SK-N-SH treated with all-trans-retinoic acid at 6 μM for 48 hours (cell line): ENCODE data around the gene GPSM1.
A peak's percentile ranks its signal among the peaks of the same experiment; 100 is the strongest.

Source experiments
- ATAC-seq: fragments of 200-7000 bp; cut with Tn5 transposase; 3 replicates; pipeline ENCODE4 v1.9.1; 2020; ENCODE audit warnings: mild to moderate bottlenecking, moderate library complexity
- ARNTL ChIP-seq: fragments of 450-650 bp; formaldehyde crosslinking; IDR thresholded peaks from 2 replicates; pipeline ENCODE4 v1.5.0; 2020; ENCODE audit warnings: low read depth, mild to moderate bottlenecking, moderate library complexity, borderline replicate concordance
- BACH2 ChIP-seq: fragments of 250-450 bp; sonication (Bioruptor Pico); IDR thresholded peaks from 2 replicates; pipeline ENCODE4 v1.9.0; 2021; ENCODE audit warnings: mild to moderate bottlenecking, borderline replicate concordance
- CREB5 ChIP-seq: fragments of 250-450 bp; sonication (Bioruptor Pico); IDR thresholded peaks from 2 replicates; pipeline ENCODE4 v1.5.1; 2020; ENCODE audit warnings: low read depth, mild to moderate bottlenecking, moderate library complexity
- CSDC2 ChIP-seq: fragments of 250-450 bp; sonication (Bioruptor Pico); IDR thresholded peaks from 2 replicates; pipeline ENCODE4 v1.5.0; 2020; ENCODE audit warnings: mild to moderate bottlenecking, moderate library complexity
- CSRNP3 ChIP-seq: fragments of 250-450 bp; sonication (Bioruptor Pico); IDR thresholded peaks from 2 replicates; pipeline ENCODE4 v1.5.1; 2021; ENCODE audit warnings: mild to moderate bottlenecking, moderate library complexity
- GLIS3 ChIP-seq: fragments of 250-450 bp; sonication (Bioruptor Pico); IDR thresholded peaks from 2 replicates; pipeline ENCODE4 v1.5.0; 2020; ENCODE audit warnings: mild to moderate bottlenecking, moderate library complexity
- ISL1 ChIP-seq: fragments of 250-450 bp; sonication (Bioruptor Pico); IDR thresholded peaks from 2 replicates; pipeline ENCODE4 v2.1.2; 2022; ENCODE audit warnings: mild to moderate bottlenecking, moderate library complexity
- PATZ1 ChIP-seq: fragments of 250-450 bp; sonication (Bioruptor Pico); IDR thresholded peaks from 2 replicates; pipeline ENCODE4 v1.8.0; 2020; ENCODE audit warnings: mild to moderate bottlenecking, moderate library complexity, borderline replicate concordance
- PPARA ChIP-seq: fragments of 250-450 bp; sonication (Bioruptor Pico); IDR thresholded peaks from 2 replicates; pipeline ENCODE4 v1.5.0; 2020; ENCODE audit warnings: mild to moderate bottlenecking, borderline replicate concordance
- RARB ChIP-seq: fragments of 250-450 bp; sonication (Bioruptor Pico); IDR thresholded peaks from 2 replicates; pipeline ENCODE4 v1.8.0; 2021; ENCODE audit warnings: mild to moderate bottlenecking, moderate library complexity
- SNAI2 ChIP-seq: fragments of 250-450 bp; sonication (Bioruptor Pico); IDR thresholded peaks from 2 replicates; pipeline ENCODE4 v1.5.0; 2020; ENCODE audit warnings: mild to moderate bottlenecking, moderate library complexity
- TCF4 ChIP-seq: fragments of 250-450 bp; sonication (Bioruptor Pico); IDR thresholded peaks from 2 replicates; pipeline ENCODE4 v1.8.0; 2021; ENCODE audit warnings: mild to moderate bottlenecking, moderate library complexity, borderline replicate concordance
- TOX ChIP-seq: fragments of 250-450 bp; sonication (Bioruptor Pico); IDR thresholded peaks from 2 replicates; pipeline ENCODE4 v1.8.0; 2021; ENCODE audit warnings: mild to moderate bottlenecking, moderate library complexity, borderline replicate concordance
- ZC3H10 ChIP-seq: fragments of 250-450 bp; sonication (Bioruptor Pico); IDR thresholded peaks from 2 replicates; pipeline ENCODE4 v1.5.1; 2021; ENCODE audit warnings: mild to moderate bottlenecking, moderate library complexity
- ZFP3 ChIP-seq: fragments of 250-450 bp; sonication (Bioruptor Pico); IDR thresholded peaks from 2 replicates; pipeline ENCODE4 v1.5.0; 2020; ENCODE audit warnings: mild to moderate bottlenecking, moderate library complexity
- ZFP30 ChIP-seq: fragments of 450-650 bp; formaldehyde crosslinking; IDR thresholded peaks from 2 replicates; pipeline ENCODE4 v1.5.0; 2022; ENCODE audit warnings: mild to moderate bottlenecking, moderate library complexity
- ZNF565 ChIP-seq: fragments of 450-650 bp; formaldehyde crosslinking; conservative IDR thresholded peaks from 2 replicates; pipeline ENCODE4 v1.5.0; 2020; ENCODE audit warnings: low read depth, mild to moderate bottlenecking, moderate library complexity
- ZNF70 ChIP-seq: fragments of 450-650 bp; formaldehyde crosslinking; IDR thresholded peaks from 2 replicates; pipeline ENCODE4 v1.5.0; 2020; ENCODE audit warnings: mild to moderate bottlenecking, moderate library complexity
- ZNF8 ChIP-seq: fragments of 450-650 bp; formaldehyde crosslinking; IDR thresholded peaks from 2 replicates; pipeline ENCODE4 v1.5.0; 2020; ENCODE audit warnings: mild to moderate bottlenecking, moderate library complexity
- TF ChIP-seq, protein P1 (sequence below): fragments of 250-450 bp; sonication (Bioruptor Pico); IDR thresholded peaks from 2 replicates; pipeline ENCODE4 v1.5.0; 2020; ENCODE audit warnings: mild to moderate bottlenecking, moderate library complexity
- TF ChIP-seq, protein P2 (sequence below): fragments of 250-450 bp; sonication (Bioruptor Pico); IDR thresholded peaks from 2 replicates; pipeline ENCODE4 v1.8.0; 2021; ENCODE audit warnings: low read depth, mild to moderate bottlenecking, moderate library complexity, borderline replicate concordance

Gene GPSM1

DNA sequence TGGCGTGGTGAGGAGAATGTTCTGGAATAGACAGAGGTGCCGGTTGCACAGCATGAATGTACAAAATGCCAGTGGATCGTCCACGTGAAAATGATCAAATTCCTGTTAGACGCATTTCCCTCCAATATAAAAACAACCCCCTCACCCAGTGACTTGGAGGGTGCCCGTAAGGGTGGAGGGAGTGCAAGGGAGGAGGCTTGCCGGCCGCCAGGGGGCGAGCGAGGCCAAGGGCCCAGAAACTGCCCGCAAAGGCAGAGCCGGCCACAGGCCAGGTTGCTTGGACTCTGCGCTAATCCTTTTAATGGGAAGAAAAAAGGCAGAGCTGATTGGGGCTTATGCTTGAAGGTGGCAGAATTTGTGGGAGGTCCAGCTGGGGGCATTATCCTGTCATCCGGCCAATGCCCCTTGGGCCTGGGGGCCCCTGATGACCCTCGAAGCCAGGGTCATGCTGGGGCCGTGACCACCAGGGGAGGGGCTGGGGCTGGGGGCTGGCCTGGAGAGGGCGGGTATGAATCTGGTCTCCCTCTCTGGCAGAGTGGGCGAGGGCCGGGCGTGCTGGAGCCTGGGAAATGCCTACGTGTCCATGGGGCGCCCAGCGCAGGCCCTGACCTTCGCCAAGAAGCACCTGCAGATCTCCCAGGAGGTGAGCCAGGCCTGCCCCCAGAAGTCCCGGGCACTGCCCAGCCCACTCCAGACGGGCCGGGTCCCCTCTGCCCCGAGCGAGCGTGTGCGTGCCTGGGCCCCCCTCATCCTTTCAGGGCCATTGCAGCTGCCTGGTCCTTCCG, 12.0 kb downstream of the GPSM1 start:
- ATAC-seq, result peak; percentile 75
- TF ChIP-seq SNAI2 (CRISPR knock-in tag) (no peak), ZFP30 (CRISPR knock-in tag) (no peak), ISL1 (CRISPR knock-in tag) (no peak), CSDC2 (CRISPR knock-in tag) (no peak), ARNTL (CRISPR knock-in tag) (no peak)

DNA sequence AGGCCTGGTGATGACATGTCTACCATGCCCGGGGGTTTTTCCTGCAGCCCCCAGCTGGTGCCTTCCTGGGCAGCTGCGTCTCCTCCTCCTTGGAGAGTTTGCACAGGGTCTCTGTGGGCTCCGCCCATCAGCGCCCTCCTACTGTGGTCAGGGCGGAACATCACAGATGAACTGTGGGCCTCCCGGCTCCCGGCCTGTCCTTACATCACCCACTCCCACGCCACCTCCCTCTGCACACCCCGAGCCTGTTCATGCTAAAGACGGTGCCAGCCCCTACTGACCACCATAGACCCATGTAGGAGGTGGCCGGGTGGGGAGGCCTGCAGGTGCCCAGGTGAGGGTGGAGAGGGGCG, 12.6 kb downstream of the GPSM1 start:
- ATAC-seq, result no peak

More for the DNA sequence above, 12.6 kb downstream of the GPSM1 start:
- no peak for TF ChIP-seq PATZ1 (CRISPR knock-in tag)
- no peak for TF ChIP-seq ZC3H10 (CRISPR knock-in tag)
- no peak for TF ChIP-seq CREB5 (CRISPR knock-in tag)
- TF ChIP-seq ZFP3 (CRISPR knock-in tag), result no peak
- no peak for TF ChIP-seq ZNF70 (CRISPR knock-in tag)
- TF ChIP-seq, protein P1, sequence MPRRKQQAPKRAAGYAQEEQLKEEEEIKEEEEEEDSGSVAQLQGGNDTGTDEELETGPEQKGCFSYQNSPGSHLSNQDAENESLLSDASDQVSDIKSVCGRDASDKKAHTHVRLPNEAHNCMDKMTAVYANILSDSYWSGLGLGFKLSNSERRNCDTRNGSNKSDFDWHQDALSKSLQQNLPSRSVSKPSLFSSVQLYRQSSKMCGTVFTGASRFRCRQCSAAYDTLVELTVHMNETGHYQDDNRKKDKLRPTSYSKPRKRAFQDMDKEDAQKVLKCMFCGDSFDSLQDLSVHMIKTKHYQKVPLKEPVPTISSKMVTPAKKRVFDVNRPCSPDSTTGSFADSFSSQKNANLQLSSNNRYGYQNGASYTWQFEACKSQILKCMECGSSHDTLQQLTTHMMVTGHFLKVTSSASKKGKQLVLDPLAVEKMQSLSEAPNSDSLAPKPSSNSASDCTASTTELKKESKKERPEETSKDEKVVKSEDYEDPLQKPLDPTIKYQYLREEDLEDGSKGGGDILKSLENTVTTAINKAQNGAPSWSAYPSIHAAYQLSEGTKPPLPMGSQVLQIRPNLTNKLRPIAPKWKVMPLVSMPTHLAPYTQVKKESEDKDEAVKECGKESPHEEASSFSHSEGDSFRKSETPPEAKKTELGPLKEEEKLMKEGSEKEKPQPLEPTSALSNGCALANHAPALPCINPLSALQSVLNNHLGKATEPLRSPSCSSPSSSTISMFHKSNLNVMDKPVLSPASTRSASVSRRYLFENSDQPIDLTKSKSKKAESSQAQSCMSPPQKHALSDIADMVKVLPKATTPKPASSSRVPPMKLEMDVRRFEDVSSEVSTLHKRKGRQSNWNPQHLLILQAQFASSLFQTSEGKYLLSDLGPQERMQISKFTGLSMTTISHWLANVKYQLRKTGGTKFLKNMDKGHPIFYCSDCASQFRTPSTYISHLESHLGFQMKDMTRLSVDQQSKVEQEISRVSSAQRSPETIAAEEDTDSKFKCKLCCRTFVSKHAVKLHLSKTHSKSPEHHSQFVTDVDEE (CRISPR knock-in tag), result no peak
- TF ChIP-seq RARB (CRISPR knock-in tag), result no peak
- no peak for TF ChIP-seq CSDC2 (CRISPR knock-in tag)
- TF ChIP-seq TCF4, result no peak
- no peak for TF ChIP-seq GLIS3 (CRISPR knock-in tag)
- TF ChIP-seq ISL1 (CRISPR knock-in tag), result no peak
- TF ChIP-seq ZNF8 (CRISPR knock-in tag), result no peak
- TF ChIP-seq ZFP30 (CRISPR knock-in tag), result no peak
- no peak for TF ChIP-seq TOX (CRISPR knock-in tag)
- TF ChIP-seq BACH2, result no peak
- TF ChIP-seq ARNTL (CRISPR knock-in tag), result no peak
- no peak for TF ChIP-seq CSRNP3 (CRISPR knock-in tag)
- TF ChIP-seq PPARA, result no peak
- TF ChIP-seq ZNF565 (CRISPR knock-in tag), result no peak
- TF ChIP-seq, protein P2, sequence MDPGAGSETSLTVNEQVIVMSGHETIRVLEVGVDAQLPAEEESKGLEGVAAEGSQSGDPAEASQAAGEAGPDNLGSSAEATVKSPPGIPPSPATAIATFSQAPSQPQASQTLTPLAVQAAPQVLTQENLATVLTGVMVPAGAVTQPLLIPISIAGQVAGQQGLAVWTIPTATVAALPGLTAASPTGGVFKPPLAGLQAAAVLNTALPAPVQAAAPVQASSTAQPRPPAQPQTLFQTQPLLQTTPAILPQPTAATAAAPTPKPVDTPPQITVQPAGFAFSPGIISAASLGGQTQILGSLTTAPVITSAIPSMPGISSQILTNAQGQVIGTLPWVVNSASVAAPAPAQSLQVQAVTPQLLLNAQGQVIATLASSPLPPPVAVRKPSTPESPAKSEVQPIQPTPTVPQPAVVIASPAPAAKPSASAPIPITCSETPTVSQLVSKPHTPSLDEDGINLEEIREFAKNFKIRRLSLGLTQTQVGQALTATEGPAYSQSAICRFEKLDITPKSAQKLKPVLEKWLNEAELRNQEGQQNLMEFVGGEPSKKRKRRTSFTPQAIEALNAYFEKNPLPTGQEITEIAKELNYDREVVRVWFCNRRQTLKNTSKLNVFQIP (CRISPR knock-in tag), result no peak
